SKM-1 (cell line): ENCODE measurements around the gene SCUBE1.
A peak's percentile ranks its signal among the peaks of the same experiment; 100 is the strongest.

Experiments
- DNase-seq: peaks from one replicate; lab custom pipeline; 2025; ENCODE audit not compliant: unreplicated experiment; lab: John Stamatoyannopoulos, UW

SCUBE1 gene

DNA sequence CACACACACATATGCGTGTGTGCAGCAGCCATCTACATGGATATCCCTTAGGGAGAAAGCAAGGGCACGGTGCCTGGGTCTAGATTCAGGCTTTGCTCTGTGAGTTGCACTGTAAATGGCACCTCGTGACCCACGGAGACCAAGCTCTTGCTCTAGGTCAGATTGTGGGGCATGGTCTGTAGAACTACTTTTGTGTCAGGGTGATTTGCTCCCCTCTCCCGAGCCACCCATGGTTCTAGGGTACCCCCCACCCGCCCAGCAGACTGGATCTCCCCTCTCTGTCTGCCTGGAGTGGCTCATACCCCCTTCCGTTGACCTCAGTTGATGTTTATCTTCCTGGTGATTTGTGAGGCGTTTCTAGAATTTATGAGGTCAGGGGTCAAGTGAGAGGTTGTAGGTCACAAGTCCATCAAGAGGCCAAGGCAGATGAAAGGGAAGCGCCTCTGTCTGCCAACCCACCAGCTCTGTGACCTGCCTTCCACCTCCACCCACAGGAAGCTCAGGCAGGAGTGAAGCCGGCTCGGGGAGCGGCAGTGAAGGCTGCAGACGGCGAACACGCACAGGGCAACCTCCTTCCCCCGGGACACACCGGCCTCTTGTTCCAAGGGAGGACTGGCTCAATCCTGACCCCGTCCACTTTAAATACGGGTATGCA, 80.1 kb downstream of the SCUBE1 start:
- peak; percentile 33 for DNase-seq

DNA sequence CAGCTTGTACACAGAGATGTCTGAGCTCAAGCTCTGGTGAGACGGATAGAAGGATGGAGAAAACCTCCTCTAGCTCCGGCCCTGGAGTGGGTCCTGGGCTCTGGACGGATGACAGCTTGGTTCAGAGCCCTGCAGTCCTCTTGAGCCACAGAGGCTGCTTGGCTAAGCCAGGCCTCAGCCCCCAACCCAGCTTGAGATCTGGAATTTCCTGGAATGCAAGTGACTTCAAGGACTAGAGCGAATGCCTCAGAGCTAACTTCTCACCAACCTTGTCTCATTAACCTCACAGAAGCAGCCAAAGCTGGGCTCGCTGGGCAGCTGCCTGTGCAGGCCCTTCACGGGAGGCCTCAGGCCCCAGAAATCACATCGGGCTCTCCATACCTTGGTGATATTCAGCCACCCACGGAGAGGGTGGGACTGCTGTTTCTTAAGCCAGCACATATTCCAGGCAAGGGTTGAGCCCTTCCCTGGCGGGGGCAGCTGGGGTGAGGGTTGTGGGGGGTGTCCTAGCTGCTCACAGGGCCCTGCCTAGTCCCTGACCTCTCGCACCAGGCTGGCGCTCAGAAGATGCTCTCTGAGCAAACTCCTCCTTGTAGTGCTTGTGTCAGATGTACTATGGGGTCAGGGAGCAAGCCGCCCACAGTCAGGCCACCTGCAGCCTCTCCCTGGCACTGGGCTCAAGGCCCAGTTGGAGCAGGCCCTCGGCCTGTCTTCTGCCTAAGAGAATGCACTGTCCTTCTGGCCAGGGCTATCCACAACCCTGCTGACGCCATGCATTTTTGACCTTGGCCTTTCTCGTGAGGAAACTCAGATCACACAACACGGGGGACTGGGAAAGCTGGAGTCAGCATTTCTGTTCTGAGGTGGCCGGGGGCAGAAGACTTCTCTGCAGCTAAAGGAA, 82.6 kb downstream of the SCUBE1 start:
- no peak for DNase-seq

DNA sequence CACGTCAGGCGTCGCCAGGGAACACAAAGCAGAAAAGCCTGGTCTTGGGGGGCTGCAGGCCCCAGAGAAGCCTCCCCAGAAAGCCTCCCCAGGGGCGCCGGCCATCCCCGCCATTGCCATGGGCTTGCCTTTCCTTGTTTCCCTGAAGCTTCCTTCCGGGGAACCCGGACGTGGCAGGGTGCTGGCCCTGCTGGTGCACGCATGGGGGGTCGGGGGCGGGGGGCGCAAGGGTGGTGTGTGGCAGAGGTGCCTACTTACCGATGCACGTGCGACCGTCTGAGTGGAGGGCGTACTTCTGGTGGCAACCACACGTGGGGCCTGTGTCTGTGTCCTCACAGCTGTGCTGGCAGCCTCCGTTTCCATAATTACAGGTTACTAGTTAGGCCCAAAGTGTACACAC, 85.2 kb downstream of the SCUBE1 start:
- no peak for DNase-seq

DNA sequence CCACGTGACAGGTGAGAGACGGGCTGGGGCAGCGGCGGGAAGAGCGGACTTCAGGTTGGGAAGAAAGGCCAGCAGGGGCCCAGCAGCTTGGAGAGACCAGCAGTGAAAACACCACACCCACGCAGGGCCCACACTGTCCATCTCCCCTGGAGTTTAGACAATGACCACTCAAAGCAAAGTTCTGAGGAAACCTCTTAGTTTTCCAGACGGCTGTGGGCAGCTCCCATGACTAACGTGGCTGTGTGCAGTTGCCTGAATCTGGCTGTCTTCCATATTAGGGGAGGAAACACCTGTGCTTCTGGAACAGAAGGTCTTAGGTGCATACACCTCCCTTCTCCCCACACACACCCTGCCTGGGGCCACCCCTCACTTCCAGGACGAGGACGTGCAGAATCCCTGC, 85.6 kb downstream of the SCUBE1 start:
- no peak for DNase-seq

DNA sequence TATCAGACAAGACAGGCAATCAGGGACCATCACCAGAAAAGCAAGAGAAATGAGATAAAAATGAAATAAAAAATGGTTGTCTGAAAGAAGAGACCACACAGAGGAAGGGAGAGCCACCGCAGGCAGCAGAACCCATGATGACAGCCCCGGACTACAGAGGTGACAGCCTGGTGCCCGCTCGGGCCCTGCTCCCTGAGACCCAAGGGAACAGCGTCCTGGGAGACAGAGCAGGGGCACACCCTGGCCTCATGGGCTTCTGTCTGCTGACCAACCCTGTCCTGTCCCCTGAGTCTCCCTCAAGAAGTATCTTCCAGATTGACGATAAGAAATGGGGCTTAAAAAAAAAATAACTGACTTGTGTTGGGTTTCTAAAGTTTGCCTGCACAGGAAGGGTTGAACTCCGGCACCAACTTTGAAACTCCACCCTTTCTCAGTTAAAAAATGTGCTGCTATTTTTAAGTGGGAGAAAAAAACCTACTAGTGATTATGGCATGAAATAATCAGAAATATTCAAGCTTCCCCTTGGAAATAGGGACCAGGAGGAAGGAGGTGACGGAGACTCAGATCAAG, 86.1 kb downstream of the SCUBE1 start:
- DNase-seq, result no peak

DNA sequence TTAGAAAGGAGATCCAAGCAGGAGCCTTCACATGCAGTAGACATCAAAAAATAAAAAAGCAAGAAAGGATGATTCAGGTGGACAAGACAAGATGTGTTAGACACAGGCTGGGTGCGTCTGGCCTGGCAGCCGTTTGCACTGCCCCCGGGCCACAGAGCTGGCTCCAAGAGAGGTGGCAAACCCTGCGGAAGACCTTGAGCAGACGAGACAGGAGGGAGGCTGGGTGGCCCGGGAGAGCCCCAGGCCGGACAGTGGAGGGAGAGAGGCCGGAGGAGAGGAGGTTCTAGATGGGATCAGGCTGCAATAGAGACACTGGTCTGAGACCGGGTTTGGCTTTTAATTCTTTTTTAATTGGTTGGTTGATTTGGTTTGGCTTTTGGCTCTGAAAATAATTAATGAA, 86.6 kb downstream of the SCUBE1 start:
- no peak for DNase-seq

DNA sequence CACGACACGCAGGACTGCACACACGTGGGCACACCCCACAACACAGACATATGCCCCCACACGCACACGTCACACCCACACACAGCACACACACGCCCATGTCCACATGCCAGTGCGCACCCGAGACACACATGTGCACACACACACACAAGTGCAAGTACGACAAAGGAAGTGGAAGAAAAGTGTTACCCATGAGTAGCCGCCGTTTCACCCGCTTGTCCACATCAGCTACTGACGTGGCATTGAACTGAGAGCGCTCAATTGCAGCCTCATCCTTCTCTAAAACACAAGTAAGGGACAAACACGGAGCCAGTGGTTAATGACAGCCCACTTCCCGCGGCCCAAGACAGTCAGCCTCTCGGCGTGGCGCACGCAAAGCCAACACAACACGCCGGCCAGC, 87.9 kb downstream of the SCUBE1 start:
- no peak for DNase-seq

DNA sequence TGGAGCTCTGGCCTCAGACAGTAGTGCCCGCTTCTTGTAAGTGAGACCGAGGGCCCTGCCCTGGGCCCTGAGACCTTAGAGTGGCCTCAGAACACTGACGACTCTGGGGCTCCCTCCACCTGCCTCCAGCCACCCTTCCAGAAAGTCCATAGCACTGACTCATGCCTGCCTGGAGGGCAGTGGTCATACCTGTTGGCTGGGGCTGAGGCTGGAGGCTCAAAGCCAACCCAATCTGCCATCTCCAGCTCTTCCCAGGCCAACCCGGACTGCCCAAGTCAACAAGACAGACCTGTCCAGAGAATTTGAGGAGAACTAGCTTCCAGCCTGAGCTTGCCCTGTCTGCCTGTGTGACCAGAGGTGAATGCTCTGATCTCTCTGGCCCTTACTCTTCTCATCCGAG, 89.3 kb downstream of the SCUBE1 start:
- no peak for DNase-seq

DNA sequence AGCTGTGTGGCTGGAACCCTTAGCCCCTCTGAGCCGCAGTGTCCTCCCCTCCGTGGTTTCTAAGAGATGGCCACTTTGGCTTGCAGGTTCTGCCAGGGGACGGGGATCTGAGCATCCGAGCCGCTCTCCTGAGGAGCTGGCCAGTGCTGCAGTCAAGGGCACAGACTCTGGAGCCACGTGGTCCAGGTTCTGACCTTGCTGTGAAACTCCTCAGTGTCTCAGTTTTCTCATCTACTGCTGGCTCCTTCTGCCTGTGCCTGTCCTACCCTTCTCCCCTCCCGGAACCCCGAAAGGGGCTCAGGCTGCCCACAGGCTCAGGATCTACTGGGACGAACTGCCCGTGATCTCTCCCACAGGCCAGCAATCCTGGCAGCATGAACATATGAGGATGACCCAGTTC, 90.9 kb downstream of the SCUBE1 start:
- no peak for DNase-seq

DNA sequence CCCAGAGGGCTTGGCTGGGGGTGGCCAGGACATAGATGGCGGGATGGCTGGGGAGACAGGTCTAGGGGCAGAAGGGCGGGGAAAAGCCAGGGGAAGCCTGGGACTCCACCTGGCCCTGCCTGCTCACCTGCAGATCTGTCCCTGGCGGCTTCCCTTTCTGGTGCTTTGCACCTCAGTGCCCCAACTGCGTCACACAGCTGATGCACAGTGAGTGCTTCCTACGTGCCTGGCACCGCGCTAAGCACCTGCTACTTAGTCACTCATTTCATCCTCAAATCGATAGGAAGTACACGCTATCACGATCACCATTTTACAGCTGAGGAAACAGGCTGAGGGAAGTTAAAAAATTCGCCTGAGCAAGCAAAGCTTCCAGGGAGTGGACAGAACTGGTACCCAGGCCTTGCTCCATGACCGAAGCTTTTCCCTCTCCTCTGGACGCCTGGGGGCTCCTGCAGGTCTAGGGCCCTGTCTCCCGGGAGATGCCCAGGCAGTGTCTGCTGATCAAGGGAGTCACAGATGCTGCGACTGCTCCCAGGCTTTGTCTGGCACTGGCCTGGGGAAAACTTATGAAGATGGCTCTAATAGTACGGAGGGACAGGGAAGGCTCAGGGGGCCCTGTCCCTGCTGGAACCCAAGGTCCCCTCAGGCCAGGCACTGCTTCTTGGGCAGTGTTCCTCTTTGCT, 93.2 kb downstream of the SCUBE1 start:
- DNase-seq, result no peak

DNA sequence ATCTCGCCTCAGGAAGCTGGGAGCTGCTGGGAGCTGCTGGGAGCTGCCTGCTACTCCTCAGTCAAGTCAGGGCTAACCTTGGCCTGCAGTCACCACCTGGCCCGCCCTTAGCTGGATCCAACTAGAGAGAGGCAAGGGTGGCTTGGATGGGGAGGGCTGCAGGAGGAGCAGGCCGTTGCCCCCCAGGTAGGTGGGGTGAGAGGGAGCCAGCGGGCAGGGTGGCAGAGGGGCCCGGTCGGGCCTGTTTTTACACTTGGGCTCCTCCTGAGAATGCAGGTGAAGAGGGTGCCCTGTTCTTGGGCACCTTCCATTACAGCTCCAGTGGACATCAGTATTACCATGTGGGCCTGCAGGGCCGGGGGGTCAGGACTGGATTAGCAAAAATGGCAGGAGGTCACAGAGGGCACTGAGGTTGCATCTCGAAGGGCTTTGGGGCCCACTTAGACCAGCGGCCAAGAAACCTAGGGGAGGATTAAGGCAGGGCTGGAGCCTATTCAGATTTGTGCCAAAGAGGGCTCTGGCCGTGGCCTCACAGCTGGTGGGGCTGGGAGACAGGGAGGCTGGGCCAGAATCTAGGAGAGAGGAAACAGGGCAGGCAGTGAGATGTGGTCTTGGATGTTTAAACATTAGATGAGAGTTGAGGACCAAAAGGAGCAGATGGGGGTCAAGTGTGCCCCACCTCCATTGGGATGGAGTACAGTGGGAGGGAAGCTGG, 95.5 kb downstream of the SCUBE1 start:
- no peak for DNase-seq

DNA sequence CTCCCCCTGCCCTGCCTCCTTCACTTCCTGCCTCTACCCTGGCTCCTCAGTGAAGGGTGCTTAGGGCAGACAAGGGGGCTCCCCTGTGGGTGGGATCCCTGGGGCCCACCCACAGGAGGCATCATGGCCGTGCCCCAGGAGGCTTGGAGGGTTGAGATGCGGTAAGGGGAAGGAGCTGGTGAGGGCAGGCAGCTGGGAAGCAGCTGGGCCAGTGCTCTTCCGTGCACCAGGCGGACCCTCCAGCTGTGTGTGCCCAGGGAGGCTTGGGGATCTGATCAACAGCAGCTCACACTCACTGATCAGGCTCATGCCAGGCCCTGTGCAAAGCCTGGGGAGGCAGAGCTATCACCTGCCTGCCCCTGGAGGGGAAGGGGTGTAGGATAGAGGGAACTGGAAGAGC, 97.0 kb downstream of the SCUBE1 start:
- no peak for DNase-seq

DNA sequence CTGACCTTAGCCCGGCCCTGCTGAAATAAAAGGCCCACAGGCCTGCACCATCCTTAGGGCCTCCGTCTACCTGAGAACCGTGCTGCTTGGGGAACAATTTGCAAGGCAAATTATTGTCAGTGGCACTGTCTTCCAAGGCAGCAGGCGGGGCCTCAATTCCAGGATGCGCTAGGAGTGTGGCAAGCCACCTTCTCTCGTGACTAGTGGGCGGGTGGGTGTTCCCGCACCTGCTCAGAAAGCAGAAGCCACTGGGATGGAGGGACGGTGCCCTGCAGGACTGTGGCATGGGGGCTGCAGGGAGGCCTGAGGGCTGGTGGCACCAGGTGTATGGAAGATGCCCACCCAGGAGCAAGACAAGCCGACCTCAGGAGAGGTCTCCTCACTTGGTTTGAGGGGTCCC, 97.5 kb downstream of the SCUBE1 start:
- no peak for DNase-seq

DNA sequence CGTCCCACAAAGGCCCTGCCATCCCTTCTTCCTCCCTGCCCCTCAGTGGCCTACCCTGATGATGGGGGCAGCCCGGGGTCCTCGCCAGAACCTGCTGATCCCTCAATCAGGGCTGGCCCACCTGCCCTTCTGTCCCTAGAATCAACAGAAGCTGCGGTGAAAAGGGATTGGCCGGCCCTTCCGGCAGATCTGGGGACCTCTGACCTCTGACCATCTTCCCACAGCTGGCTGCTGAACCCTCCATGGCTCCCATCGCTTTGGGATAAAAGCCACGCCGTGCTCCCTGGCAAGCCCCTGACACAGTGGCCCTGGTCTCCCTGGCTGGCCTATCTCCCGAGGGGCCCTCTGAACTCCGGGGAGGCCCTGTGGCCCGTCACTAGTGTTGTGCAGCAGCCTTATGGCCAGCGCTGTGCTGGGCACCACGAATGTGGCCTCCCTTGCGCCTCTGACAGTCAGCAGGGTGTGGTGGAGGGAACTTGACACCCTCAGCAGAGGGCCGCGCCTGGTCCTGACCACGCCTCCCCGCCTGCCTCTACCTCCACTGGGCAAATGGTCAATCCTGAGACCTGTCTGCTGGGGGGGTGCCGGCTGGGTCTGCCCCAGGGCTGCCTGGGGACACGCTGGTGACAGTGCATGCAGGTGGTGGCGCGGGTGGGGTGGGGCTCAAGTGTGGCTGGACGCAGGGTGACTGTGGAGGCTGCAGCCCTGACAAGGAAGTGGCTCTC, 98.2 kb downstream of the SCUBE1 start:
- DNase-seq, result no peak

DNA sequence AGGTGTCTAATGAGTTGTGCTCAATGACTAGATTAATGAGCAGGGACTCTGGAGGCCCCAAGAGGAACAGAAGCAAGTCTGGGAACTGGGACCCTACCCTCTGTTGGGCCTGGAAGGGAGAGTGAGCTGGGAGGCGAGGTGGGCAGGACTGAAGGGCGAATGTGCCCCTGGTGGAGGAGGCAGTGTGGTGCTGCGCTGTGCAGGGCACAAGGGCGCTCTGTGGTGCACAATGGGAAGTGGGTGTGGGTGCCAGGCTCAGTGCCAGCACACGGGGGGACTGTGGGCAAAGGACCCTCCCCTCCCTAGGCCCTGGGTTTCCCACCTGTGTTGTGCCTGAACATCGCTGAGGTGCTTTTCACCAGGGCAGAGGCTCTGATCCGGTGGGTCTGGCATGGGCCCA, 98.8 kb downstream of the SCUBE1 start:
- no peak for DNase-seq

DNA sequence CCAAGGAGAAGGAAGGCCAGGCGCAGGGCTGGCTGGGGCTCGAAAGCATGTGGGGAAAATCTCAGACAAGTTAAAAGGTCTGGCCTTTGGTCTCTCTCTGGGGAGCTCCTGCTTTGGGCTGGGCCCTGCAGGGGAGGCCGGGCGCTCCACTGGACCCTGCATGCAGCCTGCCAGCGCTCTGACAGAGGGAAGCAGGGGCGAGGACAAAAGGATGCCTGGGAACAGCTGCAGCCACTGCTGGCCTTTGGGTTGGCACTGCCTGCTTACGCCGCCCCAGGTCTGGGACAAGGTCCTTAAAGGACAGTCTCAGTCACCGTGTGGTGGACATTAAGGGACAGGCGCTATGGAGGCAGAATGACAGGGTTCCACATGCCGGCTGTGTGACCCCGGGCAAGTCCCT, 99.8 kb downstream of the SCUBE1 start:
- DNase-seq, result no peak

DNA sequence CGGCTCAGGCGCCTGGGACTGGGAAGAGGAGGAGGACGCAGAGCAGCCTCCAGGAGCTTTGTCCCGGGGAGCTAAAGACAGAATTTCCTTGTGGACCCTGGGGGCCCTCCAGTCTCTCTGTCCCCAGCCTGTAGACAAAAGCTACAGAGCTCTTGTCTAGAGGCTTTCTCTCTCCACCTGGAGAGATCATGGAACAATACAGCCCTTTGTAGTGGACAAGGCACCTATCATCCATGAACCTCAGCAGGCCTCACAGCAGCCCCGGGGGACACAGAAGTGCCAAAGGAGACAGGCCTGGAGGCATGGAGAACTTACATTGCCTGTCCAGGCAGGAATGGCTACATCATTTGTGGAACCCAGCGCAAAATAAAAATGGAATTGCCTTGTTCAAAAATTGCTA, 100.5 kb downstream of the SCUBE1 start:
- no peak for DNase-seq

DNA sequence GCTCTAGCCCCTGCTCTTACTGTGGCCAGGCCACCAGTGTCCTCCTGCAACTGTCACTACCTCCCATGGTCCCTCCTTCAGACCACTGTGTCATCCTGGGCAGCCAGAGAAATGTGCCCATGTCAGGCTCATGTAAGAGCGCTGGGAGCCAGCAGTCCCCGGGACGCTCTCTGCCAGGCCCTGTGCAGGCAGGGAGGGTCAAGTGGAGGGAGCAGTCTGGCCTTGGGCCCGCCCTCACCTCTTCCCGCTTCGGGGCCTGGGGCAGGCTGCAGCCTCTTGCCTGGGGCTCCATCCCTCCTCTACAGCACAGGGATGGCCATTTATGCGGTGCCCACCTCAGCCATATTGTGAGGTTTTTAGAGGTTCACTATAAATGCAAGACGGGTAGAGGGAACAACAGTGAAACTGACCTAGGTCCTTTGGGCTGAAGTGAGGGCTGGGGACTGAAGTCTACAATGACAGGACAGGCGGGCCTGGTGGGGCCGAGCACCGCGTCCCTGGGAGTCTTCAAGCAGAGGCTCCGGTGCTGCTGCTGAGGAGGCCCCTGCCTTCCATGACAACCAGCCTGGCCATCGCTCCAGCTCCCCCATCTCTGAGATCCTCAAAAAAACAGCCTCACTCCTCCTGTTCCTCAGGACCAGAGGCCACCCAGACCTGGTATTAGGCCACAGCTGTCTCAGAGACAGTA, 101.3 kb downstream of the SCUBE1 start:
- DNase-seq, result no peak

DNA sequence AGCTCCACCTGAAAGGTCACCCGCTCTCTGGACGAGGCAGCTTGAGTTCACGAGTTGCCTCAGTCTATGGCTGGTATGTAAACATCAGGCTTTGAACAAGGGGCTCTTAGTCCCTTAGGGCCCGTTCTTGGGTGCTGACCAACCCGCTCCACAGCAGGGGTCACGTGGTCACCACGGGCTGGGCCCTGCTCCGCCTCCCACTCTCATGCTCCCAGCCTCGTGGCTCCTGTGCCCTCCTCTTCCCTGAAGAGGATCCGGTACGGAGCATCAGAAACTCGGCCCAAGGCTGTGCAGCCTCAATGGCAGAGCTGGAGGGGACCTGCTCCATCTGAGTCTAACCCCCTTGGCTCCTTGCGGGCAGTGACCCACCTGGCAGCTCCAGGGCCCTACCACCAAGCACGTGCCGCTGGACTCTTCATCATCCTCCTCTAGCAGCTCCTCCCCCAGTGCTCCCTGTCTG, 102.0 kb downstream of the SCUBE1 start:
- DNase-seq, result no peak

DNA sequence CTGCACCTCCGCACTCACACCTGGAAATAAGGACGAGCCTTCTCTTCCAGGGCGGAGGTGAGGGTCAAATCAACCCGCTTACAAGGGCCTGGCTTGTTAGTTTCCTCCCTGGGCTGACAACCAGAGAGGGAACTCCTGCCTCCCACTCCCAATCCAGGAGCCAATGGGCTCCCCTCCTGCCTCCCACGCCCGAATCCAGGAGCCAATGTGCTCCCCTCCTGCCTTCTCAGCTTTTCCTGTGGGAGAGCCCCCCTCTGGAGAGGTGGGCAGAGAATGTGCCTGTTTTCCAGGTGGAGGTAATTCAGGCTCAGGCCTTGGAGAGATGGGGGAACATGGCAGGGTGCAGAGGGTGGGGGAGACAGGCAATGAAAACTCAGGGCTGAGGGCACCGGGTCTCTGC, 102.6 kb downstream of the SCUBE1 start:
- DNase-seq, result no peak
